Spleen (tissue), 7 donors: ENCODE measurements around the gene CTSG.

Experiments used
- POLR2AphosphoS5 ChIP-seq, 3 donors: sonication (generic); formaldehyde crosslinking; IDR thresholded peaks; one replicate each; pipeline ENCODE4 v1.5.1; 2017; ENCODE audit warnings: antibody characterized with exemption in 3 of 3
- TF ChIP-seq, protein P1 (sequence below), 11 experiments: fragments of 200-600 bp in 7 of 11; fragments of 450-650 bp in 4 of 11; sonication (generic) in 4 of 11; IDR thresholded peaks in 8 of 11; conservative IDR thresholded peaks in 3 of 11; 1 replicate in 7 of 11; 2 replicates in 4 of 11; pipeline versions ENCODE4 v1.4.0 to v1.8.0; 2016 to 2021; ENCODE audit warnings: antibody characterized with exemption in 11 of 11, inconsistent platforms in 4 of 11, mild to moderate bottlenecking in 1 of 11
- donor health status: DM: no; HTN: no; CAD: no; lungs with moderate emphysema.
- donor health status: DM: no; HTN: no; CAD: no.
- donor health status: DM: no; HTN: no; CAD: no.

DNA sequence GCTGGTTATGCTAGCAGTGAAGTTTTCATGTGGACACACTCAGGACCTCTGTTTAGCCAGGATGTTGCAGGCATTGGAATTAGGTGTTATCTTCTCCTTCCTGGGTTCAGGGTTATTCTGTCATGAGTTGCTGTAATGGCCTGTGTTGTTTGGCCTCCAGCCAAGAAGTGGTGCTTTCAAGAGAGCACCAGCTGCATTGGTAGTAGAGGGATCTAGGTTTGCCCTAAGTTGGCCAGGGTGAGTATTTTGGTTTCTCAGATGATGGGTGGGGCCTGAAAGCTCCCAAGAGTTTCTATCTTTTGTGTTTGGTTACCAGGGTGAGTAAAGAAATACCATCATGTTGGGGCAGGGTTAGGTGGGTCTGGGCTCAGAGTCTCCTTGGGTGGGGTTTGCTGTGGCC, 36.1 kb upstream of the CTSG start:
- TF ChIP-seq, protein P1, sequence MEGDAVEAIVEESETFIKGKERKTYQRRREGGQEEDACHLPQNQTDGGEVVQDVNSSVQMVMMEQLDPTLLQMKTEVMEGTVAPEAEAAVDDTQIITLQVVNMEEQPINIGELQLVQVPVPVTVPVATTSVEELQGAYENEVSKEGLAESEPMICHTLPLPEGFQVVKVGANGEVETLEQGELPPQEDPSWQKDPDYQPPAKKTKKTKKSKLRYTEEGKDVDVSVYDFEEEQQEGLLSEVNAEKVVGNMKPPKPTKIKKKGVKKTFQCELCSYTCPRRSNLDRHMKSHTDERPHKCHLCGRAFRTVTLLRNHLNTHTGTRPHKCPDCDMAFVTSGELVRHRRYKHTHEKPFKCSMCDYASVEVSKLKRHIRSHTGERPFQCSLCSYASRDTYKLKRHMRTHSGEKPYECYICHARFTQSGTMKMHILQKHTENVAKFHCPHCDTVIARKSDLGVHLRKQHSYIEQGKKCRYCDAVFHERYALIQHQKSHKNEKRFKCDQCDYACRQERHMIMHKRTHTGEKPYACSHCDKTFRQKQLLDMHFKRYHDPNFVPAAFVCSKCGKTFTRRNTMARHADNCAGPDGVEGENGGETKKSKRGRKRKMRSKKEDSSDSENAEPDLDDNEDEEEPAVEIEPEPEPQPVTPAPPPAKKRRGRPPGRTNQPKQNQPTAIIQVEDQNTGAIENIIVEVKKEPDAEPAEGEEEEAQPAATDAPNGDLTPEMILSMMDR (IDR thresholded peaks at IDR 0.05 in 8 of 11, conservative IDR thresholded peaks at IDR 0.05 in 3 of 11): no peak
- no peak for TF ChIP-seq POLR2AphosphoS5 (IDR thresholded peaks at IDR 0.05)
